NCI-H2081 (cell line): ENCODE data around the gene ICE1.
"Not testable (repeated sequence)": the region's sequence is repeated elsewhere in the genome, so short reads cannot be mapped to it uniquely, and the experiment has no call there.

Experiments
- DNase-seq, 2 experiments: peaks; one replicate each; lab custom pipeline; 2025; lab: John Stamatoyannopoulos, UW

ICE1 gene

GRCh38 chr5:5404381-5404780 lies 18.1 kb upstream of the ICE1 start:
- DNase-seq: no peak

- DNase-seq: no peak
These were observed 17.0 kb upstream of the ICE1 start for GRCh38 chr5:5405441-5405840.

DNA sequence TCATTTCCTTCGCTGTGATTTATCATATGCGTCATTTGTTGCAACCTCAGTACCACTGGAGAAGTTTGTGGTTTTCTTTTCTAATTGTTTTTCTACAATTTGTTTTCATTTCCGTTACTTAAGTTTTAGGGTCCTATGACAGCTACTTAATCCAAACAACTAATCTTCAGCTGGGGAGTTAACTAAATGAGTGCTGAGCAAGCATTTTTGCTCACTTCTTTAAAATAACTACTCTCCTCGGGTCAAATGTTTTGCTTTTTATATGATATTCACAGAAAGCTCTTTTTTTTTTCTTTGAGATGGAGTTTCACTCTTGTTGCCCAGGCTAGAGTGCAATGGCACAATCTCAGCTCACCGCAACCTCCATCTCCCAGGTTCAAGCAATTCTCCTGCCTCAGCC lies 14.6 kb upstream of the ICE1 start:
- DNase-seq: no peak

- DNase-seq: peak in 1 of 2 experiments; percentile 39
These were observed 13.2 kb upstream of the ICE1 start for GRCh38 chr5:5409151-5409810.

GRCh38 chr5:5413856-5414255 lies 8.6 kb upstream of the ICE1 start:
- not testable (repeated sequence) for DNase-seq

DNA sequence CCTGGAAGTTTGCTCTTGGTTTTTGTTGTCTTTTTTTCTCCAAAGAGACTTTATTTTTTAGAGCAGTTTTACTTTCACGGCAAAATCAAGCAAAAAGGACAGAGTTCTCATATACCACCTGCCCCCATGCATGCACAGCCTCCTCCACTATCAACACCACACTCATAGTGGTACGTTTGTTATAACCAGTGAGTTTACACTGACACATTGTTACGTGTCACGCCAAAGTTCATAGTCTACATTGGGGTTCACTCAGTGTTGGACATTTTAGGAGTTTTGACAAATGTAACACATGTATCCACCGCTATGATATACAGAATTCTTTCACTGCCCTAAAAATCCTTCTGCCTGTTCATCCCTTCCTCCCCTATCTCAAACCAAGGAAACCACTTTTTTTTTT lies 7.5 kb upstream of the ICE1 start:
- no peak for DNase-seq

DNA sequence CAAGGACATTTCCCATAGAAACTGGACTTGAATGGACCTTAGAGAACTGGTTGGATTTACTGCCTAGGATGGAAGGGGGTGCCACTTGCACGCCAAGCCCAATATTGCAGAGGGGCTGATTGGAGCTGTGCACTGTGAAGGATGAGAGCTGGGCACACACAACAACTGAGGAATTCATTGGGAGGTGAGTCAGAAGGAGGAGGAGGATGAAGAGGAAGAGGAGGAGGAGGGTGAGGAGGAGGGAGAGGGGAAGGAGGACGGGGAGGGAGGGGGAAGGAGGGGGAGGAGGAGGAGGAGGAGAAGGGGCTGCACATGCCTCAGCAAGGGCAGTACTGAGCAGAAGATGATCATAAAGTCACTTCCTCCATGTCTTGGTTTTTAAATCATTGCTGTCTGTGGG lies 5.7 kb upstream of the ICE1 start:
- no peak for DNase-seq

- DNase-seq: no peak
These were observed 4.5 kb upstream of the ICE1 start for GRCh38 chr5:5418006-5418405.

GRCh38 chr5:5418764-5419163 lies 3.7 kb upstream of the ICE1 start:
- DNase-seq: no peak

- DNase-seq: peak; percentile 41 to 61
These were observed 2.9 kb upstream of the ICE1 start for GRCh38 chr5:5419291-5420210.

DNA sequence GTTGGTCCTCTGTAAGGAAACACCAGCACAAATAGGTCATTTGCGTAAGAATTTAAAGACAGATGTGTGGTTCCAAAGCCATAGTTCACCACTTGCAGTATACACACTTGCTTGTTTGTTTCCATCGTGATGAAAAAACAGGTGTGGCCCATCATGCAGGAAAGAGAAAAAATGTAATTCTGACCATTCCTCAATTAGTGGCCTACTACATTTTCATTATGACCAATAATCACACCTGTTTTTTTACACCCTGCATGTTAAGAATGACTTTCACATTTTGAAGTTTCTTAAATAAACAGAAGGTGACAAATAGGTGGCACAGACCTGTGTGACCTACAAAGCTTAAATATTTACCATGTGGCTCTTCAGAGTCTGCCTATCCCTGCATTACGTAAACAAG lies 2.2 kb upstream of the ICE1 start:
- DNase-seq: no peak

DNA sequence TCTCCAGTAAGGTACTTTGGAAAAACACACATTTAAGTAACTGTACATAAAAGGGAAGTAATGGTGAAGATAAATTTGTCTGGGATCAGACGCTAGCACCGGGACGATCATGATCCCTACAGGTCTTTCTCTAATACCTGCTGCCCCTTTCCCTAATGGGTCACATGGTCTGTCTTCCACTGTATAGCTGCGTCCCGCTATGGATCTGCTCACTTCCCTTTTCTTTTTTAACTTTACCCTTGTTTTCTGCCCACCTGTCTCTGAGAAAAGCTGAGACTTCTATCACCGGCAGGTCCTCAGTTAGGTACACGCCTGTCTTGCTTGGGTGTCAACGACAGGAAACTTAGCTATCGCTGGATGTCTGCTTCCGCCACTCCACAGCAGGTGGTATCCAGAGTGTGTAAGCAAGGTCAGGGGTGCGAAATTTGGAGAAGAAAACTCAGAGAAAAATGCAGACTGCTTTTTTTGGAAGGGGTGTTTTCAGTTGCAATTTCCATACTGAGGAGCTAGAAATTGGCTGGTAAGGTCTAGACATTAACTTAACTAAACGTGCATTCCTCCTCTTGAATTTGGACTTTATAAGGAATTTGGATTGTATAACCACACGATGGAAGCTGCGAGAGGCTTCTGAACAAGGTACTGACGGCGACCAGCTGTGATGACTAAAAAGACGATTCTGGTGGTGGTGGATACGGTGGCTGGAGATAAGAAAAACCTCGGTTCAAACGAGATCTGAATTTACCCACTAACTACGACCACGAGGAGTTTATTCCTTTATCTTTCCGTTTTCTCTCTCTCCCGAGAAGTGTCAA lies 1.1 kb upstream of the ICE1 start:
- DNase-seq: peak; percentile 9 to 50

GRCh38 chr5:5422819-5423515 lies 490 bp downstream of the ICE1 start:
- DNase-seq: peak in 1 of 2 experiments; percentile 59

GRCh38 chr5:5423586-5423985 lies 1.1 kb downstream of the ICE1 start:
- DNase-seq: no peak

GRCh38 chr5:5424736-5425135 lies 2.3 kb downstream of the ICE1 start:
- no peak for DNase-seq

DNA sequence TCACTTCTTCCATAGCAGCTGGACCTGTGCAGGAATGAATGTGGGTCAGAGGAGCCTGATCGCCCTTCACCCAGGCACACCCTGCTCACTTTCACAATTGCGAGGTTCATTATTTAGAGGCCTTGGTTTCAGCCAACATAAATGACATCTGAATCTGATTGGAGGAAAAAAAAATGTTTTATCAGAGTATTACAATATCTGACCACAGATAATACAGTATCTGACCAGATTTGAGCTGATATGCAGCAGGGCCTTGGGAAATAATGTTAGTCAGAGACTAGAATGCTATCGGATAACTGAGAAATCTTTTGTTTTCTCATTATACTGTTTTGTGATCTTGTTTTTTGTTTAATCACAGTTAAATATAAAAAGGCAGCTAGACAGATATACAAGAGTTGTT lies 7.7 kb downstream of the ICE1 start:
- DNase-seq: no peak

DNA sequence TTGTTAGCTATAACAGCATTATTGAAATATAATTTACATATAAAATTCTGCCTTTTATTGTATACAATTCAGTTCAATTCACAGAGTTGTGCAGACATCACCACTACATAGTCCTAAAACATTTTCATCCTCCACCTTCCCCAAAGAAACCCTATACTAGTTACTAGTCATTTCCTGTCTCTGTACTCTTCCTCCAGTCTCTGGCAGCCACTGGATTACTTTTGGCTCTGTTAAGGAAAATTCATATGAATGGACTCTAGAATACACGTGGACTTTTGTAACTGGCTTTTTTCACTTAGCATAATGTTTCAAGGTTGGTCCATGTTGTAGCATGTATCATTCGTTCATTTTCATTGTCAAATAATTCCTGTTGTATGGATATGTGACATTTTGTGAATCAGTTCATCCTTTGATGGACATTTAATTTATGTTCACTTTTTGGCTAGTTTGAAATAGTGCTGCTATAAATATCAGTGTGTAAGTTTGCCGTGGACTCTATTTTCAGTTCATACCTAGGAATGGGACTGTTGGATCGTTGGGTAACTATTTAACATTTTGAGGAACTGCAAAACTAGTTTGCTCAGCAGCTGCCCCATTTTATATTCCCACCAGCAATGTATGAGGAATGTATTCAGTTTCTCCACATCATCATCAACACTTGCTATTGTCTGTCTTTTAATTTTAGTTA lies 9.7 kb downstream of the ICE1 start:
- DNase-seq: no peak

- DNase-seq: no peak
These were observed 13.8 kb downstream of the ICE1 start for GRCh38 chr5:5436203-5436760.

GRCh38 chr5:5437227-5438172 lies 15.0 kb downstream of the ICE1 start:
- DNase-seq: no peak

DNA sequence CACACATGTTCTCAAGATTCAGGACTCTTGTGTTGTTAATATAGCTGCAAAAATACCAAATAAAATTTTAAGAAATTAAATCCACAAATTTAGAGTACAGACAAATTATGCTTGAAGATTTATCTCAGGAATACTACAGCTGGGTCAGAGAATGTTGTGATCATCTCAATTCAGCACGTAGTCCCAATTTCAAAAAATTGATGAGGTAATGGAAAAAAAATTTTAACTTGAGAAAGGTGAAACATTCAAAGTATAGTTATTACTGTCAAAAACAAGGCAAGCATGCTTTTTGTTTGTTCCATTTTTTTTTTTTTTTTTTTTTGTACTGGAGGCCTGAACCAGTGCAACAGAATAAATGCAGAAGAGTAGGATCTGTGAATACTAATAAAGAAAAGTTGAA lies 29.4 kb downstream of the ICE1 start:
- DNase-seq: no peak
